Astrocyte (in vitro differentiated cells and primary cell): ENCODE measurements around the gene CNOT4.

ENCODE experiments used
- CTCF ChIP-seq: IDR thresholded peaks from 2 replicates; pipeline ENCODE4 v1.5.1; 2011; ENCODE audit warnings: low read depth, mild to moderate bottlenecking, inconsistent platforms, low read length, moderate library complexity; ENCODE audit not compliant: insufficient read depth
- EZH2 ChIP-seq: IDR thresholded peaks from 2 replicates; pipeline ENCODE4 v1.6.1; 2012; ENCODE audit warnings: mild to moderate bottlenecking, low read length, inconsistent platforms; ENCODE audit not compliant: insufficient read depth

- TF ChIP-seq CTCF (no peak), EZH2 (no peak)
Observed at GRCh38 chr7:135527025-135527424, 17.1 kb upstream of the CNOT4 start.
